GM18508 (cell line): ENCODE data around the gene ZBTB37.
"Not testable (repeated sequence)": the region's sequence is repeated elsewhere in the genome, so short reads cannot be mapped to it uniquely, and the experiment has no call there.

Source experiments
- ATAC-seq: cut with Tn5 transposase; IDR thresholded peaks from one replicate; pipeline ENCODE4 v1.9.1; 2021; ENCODE audit warnings: moderate number of reproducible peaks; ENCODE audit not compliant: insufficient read depth, unreplicated experiment

Gene ZBTB37

DNA sequence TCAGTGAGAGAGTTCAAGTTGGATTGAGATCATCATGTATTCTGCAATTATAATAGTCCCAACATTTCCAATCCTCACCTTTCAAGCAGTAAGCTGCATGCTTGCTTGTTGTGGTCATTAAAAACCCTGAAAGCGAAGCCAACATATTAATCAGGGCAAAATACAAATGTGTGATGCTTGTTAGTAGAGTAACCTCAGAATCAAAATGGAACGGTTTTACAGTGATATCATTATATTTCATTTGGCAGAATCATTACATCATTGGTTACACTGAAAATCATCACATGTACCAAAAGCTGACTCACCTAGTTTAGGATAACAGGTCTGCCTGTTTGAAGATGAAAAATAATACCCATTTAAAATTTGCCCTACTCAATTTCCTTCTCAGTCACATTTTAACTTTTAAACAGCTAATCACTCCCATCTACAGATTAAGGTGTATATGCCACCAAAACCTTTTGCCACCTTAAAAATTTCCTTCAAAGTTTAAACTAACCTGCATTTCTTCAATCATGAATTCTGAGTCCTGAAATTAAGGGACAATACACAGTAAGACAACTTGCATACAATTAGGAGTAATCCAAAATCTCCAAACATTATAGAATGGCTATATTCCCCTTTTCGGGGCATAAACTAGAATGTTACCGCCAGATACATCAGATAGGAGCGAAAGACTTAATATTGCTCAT lies 3.9 kb upstream of the ZBTB37 start:
- no peak for ATAC-seq

GRCh38 chr1:173865468-173866164 lies 2.6 kb upstream of the ZBTB37 start:
- no peak for ATAC-seq

GRCh38 chr1:173866413-173867115 lies 1.6 kb upstream of the ZBTB37 start:
- ATAC-seq: no peak

- ATAC-seq: no peak
Observed at GRCh38 chr1:173867141-173867752, 933 bp upstream of the ZBTB37 start.

DNA sequence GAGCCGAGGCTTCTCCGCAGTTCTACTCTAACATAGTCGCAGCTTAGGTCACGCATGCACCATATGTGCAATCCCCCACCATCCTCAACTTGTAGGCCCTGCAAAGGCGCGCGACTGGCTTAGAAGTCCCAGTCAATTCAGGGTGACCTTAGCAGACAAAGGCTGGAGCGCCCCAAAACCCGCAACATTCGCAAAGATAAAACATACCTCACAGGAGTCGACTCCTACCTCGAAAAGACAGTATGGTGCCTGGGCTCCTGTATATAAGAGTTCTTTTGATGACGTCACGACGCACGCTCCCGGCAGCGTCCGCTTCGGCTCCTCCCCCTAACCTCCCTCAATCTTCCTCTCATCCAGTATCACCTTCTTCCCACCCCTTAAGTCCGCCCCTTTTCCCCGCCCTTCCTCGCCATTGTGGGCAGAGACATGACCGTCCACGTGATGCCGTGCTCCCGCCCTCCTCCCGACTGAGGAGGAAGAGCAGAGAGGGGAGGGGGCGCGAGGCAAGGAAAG lies 371 bp upstream of the ZBTB37 start, which contains the start of gene GAS5:
Gene GAS5, minus strand, starts transcription at position 237 of the 513 bp plus-strand sequence.
- peak; percentile 63 for ATAC-seq

DNA sequence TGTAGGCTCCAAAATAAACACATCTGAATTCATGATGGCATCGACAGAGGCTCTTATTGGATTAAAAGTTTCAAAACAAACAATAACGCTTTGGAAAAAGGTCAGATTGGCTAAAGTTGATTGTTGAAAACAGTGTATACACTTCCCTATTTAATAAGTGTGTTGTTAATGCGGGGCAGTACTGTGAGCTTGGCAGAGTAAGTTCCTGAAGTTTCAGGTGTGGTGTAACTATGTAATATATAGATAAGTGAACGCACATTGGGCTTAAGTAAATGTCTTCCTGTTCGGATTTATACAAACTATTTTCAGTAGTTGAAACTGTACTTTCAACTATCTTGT lies 810 bp downstream of the ZBTB37 start:
- ATAC-seq: no peak

DNA sequence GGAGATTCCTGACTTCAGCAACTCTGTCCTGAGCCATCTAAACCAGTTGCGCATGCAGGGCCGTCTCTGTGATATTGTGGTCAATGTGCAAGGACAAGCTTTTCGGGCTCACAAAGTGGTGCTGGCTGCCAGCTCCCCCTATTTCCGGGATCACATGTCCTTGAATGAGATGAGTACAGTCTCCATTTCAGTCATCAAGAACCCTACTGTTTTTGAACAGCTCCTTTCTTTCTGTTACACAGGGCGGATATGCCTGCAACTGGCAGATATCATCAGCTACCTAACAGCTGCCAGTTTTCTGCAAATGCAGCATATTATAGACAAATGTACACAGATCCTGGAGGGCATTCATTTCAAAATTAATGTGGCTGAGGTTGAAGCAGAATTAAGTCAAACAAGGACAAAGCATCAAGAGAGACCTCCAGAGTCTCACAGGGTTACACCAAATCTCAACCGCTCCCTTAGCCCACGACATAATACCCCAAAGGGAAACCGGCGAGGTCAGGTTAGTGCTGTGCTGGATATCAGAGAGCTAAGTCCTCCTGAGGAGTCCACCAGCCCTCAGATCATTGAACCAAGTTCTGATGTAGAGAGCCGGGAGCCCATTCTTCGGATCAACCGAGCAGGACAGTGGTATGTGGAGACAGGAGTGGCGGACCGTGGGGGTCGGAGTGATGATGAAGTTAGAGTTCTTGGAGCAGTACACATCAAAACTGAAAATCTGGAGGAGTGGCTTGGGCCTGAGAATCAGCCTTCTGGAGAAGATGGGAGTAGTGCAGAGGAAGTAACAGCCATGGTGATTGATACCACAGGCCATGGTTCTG lies 2.3 kb downstream of the ZBTB37 start:
- ATAC-seq: no peak

DNA sequence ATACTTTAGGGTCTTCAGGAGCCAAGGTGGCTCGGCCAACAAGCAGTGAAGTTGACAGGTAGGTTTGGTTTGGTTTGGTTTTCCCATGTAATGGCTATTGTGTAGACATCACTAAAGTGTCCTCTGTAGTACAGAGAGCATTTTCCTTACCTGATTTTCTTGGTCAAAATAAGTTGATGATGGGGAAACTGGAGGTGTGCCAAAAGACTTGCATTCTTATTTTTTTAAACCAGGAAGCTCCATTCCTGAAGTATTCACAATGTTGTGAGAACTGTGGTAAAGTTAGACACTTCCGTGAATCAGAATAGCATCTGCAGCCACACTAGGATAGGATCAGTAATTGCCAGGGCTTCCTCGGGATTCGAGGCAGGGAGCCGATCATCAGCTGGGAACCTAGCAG lies 2.9 kb downstream of the ZBTB37 start:
- no peak for ATAC-seq

DNA sequence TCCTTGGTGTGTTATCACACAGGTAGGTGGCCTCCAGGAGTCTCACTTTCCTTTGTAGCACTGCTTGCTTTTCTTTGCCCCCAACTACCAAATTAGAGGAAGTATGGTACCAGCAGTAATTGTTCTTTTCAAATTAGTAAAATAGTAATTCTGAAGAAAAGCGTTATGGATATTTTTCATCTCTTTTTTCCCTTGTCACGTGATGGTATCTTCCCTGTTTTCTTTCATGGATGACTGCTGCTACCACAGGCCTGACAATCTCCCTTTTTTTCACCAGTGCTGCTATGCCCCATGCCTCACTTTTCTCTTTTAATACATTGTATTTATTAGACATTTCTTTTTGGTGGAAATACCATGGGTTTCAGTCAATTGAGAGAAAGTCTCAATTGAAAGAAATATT lies 3.3 kb downstream of the ZBTB37 start:
- no peak for ATAC-seq

- ATAC-seq: no peak
Observed at GRCh38 chr1:173876732-173877131, 8.6 kb downstream of the ZBTB37 start.

- no peak for ATAC-seq
Observed at GRCh38 chr1:173878251-173878650, 10.1 kb downstream of the ZBTB37 start.

DNA sequence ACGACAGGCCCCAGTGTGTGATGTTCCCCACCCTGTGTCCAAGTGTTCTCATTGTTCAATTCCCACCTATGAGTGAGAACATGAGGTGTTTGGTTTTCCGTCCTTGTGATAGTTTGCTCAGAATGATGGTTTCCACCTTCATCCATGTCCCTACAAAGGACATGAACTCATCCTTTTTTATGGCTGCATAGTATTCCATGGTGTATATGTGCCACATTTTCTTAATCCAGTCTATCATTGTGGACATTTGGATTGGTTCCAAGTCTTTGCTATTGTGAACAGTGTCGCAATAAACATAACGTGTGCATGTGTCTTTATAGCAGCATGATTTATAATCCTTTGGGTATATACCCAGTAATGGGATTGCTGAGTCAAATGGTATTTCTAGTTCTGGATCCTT lies 12.9 kb downstream of the ZBTB37 start:
- ATAC-seq: not testable (repeated sequence)

DNA sequence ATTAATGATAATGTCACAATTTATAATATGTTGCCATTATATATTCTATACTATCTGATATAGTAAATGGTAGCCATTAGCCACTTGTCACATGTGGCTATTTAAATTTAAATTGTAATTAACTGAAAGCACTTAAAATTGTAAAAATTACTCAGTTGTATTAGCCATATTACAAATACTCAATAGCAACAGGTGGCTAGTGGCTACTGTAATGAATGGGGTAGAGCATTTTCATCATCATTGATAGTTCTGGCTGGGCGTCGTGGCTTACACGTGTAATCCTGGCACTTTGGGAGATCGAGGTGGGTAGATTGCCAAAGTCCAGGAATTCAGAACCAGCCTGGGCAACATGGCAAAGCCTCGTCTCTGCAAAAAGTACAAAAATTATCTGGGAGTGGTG lies 16.5 kb downstream of the ZBTB37 start:
- no peak for ATAC-seq

DNA sequence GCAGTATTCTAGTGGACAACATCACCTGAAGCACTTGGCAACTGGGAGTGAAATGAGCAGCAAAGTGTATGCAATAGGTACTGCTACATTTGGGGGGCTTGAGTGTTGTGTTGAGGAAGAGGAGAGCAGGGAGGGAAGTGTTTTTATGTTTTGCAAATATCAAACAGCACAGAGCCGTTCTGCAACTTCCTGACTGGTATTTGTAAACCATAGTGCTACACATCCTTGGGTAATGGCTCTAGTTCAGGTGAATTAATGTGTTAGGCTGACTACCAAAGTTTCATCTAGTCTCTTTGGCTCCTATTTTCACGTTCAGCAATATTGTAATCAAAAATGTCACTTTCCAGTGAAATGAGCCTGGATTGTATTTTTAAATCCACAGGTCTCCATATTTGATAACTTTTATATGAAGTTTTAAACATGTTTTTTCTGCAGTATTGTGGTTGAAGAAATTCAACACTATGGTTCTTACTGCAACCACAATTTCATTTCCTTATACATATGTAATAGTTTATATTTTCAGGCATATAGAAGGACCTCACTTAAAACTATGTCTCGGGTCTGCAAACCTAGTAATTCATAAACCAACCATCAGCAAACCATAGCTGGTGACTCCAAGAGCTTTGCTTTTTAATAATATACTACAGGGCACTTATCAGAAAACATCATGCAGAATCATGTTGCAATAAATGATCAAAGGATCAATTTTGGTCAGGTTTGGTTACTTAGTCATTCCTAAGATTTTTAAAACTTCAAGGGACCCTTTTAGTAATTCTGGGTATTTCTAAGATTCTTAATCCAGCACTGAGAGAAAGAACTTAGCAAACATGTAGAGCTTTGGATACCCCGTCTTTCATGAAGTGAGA lies 18.8 kb downstream of the ZBTB37 start:
- ATAC-seq: no peak

GRCh38 chr1:173887627-173888026 lies 19.4 kb downstream of the ZBTB37 start:
- ATAC-seq: no peak

DNA sequence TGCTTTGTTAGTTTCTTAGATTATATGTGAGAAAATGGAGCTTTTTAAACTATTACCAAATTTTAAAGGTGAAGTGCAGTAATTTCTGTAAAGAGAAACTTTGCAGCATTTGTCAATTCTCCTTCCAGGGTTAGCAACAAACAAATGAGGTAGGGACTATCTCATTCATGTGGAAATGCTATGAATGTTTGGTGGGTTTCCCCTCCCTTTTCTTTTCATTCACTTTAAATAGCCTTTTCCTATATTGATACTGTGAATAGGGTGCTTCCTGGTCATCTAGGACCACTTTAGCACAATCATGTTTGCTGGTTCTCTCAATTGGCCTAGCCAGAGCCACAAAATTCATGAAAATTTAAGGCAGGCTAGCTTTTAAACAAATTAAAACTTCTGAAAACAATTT lies 20.6 kb downstream of the ZBTB37 start:
- ATAC-seq: no peak

GRCh38 chr1:173889885-173890284 lies 21.7 kb downstream of the ZBTB37 start:
- ATAC-seq: no peak

DNA sequence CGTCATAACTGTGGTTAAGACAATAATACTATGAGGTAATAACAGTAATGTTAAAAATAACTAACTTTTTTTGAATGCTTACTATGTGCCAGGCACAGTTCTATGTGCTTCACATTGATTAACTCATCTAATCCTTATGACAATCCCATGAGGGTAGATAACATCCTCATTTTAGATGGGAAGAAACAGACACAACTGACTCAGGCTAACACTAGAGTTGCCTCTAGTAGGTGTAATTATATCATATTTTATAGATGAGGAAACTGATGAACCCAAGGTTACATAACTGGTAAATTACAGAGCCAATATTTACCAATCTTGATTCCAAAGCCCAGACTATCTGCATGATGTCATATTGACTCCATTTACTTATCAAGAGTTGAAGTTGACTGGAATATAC lies 25.4 kb downstream of the ZBTB37 start:
- ATAC-seq: no peak

- ATAC-seq: no peak
Observed at GRCh38 chr1:173894189-173894588, 26.0 kb downstream of the ZBTB37 start.
